GM18907 (cell line): ENCODE results near the gene ZNF831.

Source experiments
- ATAC-seq: cut with Tn5 transposase; IDR thresholded peaks from one replicate; pipeline ENCODE4 v1.9.1; 2021; ENCODE audit warnings: mild to moderate bottlenecking, moderate library complexity; ENCODE audit not compliant: unreplicated experiment

Gene ZNF831

GRCh38 chr20:59177266-59178250 is 13.9 kb downstream of the ZNF831 start:
- no peak for ATAC-seq

GRCh38 chr20:59178983-59179595 is 15.5 kb downstream of the ZNF831 start:
- no peak for ATAC-seq

GRCh38 chr20:59179988-59180387 is 16.4 kb downstream of the ZNF831 start:
- ATAC-seq: no peak

GRCh38 chr20:59181936-59182335 is 18.3 kb downstream of the ZNF831 start:
- ATAC-seq: no peak

- peak; percentile 71 for ATAC-seq
Measured at GRCh38 chr20:59182401-59183044, 18.9 kb downstream of the ZNF831 start.

GRCh38 chr20:59183751-59184150 is 20.1 kb downstream of the ZNF831 start:
- ATAC-seq: no peak

- no peak for ATAC-seq
Measured at GRCh38 chr20:59184880-59185447, 21.3 kb downstream of the ZNF831 start.

GRCh38 chr20:59185809-59186208 is 22.2 kb downstream of the ZNF831 start:
- no peak for ATAC-seq

- no peak for ATAC-seq
Measured at GRCh38 chr20:59190466-59190865, 26.8 kb downstream of the ZNF831 start.

- ATAC-seq: no peak
Measured at GRCh38 chr20:59191036-59191755, 27.6 kb downstream of the ZNF831 start.

- ATAC-seq: no peak
Measured at GRCh38 chr20:59191756-59192532, 28.3 kb downstream of the ZNF831 start.

- ATAC-seq: no peak
Measured at GRCh38 chr20:59192533-59192896, 28.9 kb downstream of the ZNF831 start.

GRCh38 chr20:59193325-59193724 is 29.7 kb downstream of the ZNF831 start:
- no peak for ATAC-seq

GRCh38 chr20:59194023-59194935 is 30.7 kb downstream of the ZNF831 start:
- ATAC-seq: no peak

- ATAC-seq: no peak
Measured at GRCh38 chr20:59195316-59195993, 31.8 kb downstream of the ZNF831 start.

GRCh38 chr20:59204165-59204894 is 40.7 kb downstream of the ZNF831 start:
- no peak for ATAC-seq

GRCh38 chr20:59205044-59205443 is 41.4 kb downstream of the ZNF831 start:
- no peak for ATAC-seq

- ATAC-seq: no peak
Measured at GRCh38 chr20:59207235-59207634, 43.6 kb downstream of the ZNF831 start.
